Measurements from ENCODE around the gene DNAAF1.
"Not testable (repeated sequence)": the region's sequence is repeated elsewhere in the genome, so short reads cannot be mapped to it uniquely, and the experiment has no call there.

DNAAF1 gene

DNA sequence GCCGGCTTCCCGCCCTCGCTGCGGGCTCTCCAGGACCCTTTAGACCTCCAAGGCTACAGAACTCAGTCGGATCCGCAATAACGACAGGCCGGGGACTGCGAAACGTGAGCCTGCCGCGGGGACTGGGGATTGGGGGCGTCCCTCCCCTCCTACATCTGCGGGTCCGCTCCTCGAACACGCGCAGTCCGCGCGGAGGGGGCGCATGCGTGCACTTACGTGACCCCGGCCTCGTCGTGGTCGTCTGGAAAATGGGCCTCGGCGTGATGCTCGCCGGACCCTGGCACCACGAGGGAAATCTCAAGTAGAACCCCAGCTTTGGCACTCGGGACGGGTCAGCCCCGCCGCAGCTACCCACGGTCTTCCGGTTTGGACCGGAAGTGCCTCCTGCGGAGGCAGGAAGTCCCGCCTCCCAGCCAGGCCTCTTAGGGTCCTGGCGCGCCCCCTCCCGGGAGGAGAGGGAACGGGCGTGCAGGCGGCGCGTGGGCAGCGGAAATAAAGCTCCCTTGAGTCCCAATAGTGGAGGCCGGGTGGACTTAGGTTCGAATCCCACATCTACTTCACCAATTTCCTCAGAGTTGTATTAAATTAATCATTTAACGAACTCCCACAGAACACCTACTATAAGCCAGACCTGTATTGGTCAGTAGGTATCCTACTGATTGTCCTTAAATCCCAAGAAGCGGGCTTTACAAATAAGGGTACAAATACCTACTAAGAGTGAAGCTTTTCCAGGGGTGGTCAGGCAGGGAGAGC lies 41.8 kb downstream of the DNAAF1 start, which contains the start of gene TAF1C:
Gene TAF1C (minus strand): TSS at position 373 of the 753 bp plus-strand sequence. CDS start 2,069 bp downstream, outside the sequence.
- DNase-seq, result peak; percentile 86 to 90

GRCh38 chr16:84190731-84191388 lies 45.8 kb downstream of the DNAAF1 start, which contains the start of gene ADAD2:
Gene ADAD2 (plus strand): TSS chr16:84191157. CDS start chr16:84191231, 74 bp downstream.
- no peak for DNase-seq

- no peak for DNase-seq
Measured at GRCh38 chr16:84191466-84191865, 46.4 kb downstream of the DNAAF1 start.

GRCh38 chr16:84193480-84193879 lies 48.4 kb downstream of the DNAAF1 start:
- no peak for DNase-seq

DNA sequence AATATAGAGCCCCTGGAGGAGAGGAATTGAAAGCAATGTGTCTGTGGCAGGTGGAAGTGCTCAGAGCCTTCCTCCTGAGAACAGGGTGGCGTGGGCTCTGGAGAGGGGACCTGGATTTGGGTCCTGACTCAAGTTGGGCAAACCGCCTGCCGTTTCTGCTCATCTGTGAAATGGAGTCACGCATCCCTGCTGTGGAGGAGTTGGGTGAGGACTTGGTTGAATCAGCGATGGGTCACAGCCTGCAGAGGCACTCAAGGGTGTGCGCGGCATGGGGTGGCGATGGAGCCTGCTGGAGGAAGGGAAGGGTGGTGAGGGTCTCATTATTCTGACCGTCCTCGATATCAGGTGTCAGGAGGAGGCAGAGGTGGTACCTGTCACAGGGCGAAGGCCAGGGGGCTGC lies 48.9 kb downstream of the DNAAF1 start:
- no peak for DNase-seq

GRCh38 chr16:84194470-84195200 lies 49.5 kb downstream of the DNAAF1 start:
- no peak for DNase-seq

DNA sequence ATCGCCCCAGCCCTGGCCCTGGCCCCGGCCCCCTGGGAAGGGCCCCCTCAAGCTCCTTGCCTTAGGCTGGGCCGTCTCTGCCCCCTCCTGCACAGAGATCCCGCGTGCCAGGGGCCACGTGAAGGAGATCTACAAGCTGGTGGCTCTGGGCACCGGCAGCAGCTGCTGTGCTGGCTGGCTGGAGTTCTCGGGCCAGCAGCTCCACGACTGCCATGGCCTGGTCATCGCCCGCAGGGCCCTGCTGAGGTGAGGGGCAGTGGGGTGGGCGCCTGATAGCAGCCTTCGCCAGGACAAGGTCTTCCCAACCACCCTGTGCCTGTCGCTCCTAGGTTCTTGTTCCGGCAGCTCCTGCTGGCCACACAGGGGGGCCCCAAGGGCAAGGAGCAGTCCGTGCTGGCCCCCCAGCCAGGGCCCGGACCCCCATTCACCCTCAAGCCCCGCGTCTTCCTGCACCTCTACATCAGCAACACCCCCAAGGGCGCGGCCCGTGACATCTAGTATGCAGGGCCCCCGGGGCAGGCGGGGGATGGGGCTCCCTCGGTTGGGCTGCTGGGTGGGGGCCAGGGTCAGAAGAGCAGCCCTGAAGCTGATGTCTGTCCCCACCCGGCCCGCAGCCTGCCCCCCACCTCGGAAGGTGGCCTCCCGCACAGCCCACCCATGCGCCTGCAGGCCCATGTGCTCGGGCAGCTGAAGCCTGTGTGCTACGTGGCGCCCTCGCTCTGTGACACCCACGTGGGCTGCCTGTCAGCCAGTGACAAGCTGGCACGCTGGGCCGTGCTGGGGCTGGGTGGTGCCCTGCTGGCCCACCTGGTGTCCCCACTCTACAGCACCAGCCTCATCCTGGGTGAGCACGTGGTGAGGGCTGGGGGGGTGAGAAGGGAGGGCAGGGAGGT lies 50.3 kb downstream of the DNAAF1 start:
- no peak for DNase-seq

- no peak for DNase-seq
Measured at GRCh38 chr16:84196101-84196500, 51.0 kb downstream of the DNAAF1 start.

DNA sequence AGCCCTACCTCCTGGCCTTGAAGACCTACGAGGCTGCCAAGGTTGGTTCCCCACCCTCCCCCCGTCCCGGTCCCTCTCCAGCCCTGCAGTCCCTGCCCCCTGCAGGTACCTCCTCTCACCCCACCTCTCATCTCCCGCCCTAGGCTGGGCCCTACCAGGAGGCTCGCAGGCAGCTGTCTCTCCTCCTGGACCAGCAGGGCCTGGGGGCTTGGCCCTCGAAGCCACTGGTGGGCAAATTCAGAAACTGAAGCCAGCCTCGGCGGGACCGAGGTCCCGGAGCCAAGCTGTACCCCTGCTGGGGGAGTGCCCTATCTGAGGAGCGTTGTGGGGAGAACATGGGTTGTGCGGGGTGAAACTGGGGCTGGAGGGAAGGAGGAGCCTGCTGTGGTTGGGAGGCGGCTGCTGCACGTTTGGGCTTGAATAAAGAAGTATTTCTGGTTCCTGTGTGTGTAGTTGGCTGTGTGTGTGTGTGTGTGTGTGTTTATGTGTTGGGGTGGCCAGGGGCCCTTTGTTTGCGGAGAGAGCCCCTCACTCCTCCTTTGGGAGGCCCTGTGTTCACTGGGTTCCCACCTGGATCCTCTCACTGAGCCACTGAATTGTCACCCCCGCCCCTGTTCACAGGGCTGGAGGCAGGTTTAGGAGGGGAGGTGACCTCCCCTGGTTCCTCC lies 51.8 kb downstream of the DNAAF1 start:
- no peak for DNase-seq

DNA sequence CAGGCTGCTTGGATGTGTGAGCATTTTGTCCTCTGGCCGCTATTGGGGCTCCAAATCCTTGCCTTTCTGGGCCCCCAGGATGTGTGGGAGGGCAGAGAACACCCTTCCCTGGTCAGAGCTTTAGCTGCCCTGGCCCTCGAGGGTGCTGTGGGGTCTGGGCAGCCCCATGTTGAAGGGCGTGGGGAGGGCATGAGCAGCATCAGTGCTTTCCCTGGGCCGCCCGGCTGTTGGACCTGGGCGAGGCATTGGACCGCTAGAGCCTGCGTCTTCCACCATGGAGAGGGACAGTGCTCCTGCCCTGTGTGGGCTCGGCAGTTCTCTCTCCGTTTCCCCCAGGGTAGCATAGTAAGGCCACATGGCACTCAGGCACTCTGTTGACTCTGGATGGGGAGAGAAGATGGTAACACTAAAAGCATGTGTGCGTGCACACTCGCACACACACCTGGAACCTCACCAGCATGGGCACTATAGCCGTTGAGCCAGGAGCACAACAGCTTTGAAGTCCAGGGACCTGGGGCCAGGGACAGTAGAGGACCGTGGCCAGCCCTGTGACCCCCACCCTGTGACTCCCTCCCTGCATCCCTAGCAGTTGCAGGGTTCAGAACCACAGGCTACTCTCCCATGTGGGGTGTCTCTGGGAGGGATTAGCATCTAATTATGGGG lies 52.5 kb downstream of the DNAAF1 start:
- no peak for DNase-seq

GRCh38 chr16:84198401-84198800 lies 53.3 kb downstream of the DNAAF1 start:
- DNase-seq, result no peak

GRCh38 chr16:84199097-84199496 lies 54.0 kb downstream of the DNAAF1 start:
- DNase-seq, result no peak

- DNase-seq, result no peak
Measured at GRCh38 chr16:84199861-84200260, 54.8 kb downstream of the DNAAF1 start.

DNA sequence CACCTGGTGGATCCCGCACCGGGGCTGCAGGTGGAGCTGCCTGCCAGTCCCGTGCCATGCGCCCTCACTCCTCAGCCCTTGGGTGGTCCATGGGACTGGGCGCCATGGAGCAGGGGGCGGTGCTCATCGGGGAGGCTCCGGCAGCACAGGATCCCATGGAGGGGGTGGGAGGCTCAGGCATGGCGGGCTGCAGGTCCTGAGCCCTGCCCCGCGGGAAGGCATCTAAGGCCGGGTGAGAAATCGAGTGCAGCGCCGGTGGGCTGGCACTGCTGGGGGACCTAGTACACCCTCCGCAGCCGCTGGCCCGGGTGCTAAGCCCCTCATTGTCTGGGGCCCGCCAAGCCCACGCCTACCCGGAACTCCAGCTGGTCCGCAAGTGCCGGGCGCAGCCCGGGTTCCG lies 59.4 kb downstream of the DNAAF1 start:
- not testable (repeated sequence) for DNase-seq

DNA sequence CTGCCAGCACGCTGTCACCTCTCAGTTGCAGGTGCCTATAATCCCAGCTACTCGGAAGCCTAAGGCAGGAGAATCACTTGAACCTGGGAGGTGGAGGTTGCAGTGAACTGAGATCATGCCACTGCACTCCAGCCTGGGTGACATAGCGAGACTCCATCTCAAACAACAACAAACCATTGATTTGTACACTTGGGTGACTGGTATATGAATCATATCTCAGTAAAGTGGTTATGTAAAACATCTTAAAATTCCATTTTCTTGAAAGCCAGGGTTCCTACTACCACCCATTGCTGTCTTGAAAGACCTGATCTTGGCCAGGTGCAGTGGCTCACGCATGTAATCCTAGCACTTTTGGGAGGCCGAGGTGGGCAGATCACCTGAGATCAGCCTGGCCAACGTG lies 60.0 kb downstream of the DNAAF1 start:
- not testable (repeated sequence) for DNase-seq

DNA sequence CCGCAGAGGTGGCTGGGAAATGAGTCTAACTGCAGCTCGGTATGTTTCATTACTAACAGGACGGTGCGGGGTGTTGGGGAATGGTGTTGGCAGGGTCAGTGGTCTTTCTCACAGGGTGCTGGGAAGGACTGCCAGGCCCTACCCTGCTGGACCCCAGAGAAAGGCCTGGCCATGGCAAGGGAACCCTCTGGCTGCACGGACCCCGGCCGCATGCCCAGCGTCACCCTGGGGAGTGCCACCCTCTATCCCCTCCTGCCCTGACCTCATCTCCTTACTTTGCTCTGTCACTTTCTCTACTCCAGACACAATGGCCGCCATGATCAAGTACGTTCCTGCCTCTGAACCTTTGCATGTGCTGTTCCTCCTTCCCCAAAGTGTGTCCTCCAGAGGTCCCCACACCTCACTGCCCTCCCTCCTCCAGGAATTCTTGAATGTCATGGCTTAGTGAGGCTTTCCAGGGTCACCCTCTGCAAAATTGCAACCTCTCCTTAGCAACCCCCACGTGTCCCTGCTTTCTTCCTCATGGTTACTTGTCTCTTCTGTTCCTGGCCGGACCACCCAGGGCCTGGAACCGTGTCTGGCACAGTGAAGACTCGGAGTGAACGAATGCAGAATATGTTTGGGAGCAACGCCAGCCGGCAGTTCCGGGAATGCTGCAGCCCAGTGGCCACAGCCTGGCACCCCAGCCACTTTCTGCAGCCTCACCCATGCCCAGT lies 61.0 kb downstream of the DNAAF1 start:
- DNase-seq, result no peak

GRCh38 chr16:84207251-84207650 lies 62.1 kb downstream of the DNAAF1 start:
- DNase-seq, result no peak

DNA sequence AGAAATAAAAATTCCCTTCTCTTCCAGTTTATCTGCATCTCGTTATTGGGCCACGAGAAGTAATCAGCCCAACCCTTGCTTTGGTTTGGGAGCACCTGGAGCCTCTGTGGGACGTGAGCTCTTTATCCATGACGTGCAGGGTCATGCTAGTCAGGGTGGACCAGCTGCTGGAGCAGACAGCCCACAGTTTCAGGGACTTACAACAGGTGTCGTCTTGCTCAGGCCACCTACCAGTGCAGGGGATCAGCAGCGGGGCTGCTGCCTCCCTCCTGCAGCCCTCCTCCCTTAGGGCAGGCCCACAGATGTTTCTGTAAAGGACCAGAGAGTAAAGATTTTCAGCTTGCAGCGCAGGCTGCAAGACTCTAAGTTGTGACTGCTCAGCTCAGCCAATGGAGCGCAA lies 62.8 kb downstream of the DNAAF1 start:
- no peak for DNase-seq

GRCh38 chr16:84209989-84210388 lies 64.9 kb downstream of the DNAAF1 start:
- DNase-seq, result no peak

- DNase-seq, result no peak
Measured at GRCh38 chr16:84212154-84212553, 67.0 kb downstream of the DNAAF1 start.

DNA sequence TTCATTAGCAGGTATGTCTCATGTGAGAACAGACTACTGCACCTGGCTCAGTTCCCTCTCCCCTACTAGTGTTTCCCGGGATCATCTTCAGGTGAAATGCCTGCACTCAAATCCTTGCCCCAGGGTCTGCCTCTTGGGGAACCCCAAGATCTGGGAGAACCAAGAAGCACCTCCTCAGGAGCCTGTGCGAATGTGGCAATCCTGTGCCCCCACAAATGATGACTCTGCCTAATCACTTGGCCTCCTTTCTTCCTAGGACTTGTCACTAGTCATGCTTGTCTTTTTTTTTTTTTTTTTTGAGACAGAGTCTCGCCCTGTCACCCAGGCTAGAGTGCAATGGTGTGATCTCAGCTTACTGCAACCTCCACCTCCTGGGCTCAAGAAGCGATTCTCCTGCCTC lies 67.5 kb downstream of the DNAAF1 start:
- no peak for DNase-seq
